Measurements from ENCODE around the gene XRCC4. TPM values are rescaled to one million over a fixed set of nuclear protein-coding genes. Genes with fewer than 3 reads are reported as not detected.

XRCC4 gene
- total RNA-seq, 1 experiment from 2014 or later = 13.8 TPM

GRCh38 chr5:83343299-83343698, 266.0 kb downstream of the XRCC4 start:
- Histone ChIP-seq H3K27ac (ENCODE audit: low read length) (no peak overlapping the region), H2AFZ (ENCODE audit: low read length) (no peak overlapping the region), H3K27me3 (ENCODE audit: low read length) (no peaks in the 10 kb centered on the region), H3K4me1 (ENCODE audit: insufficient read depth, low read length) (no peaks in the 10 kb centered on the region), H3K9me2 (replicated peaks; ENCODE audit: low read length) (no peaks in the 10 kb centered on the region), H3K9ac (ENCODE audit: low read length) (no peak overlapping the region), H3K9me3 (ENCODE audit: low read length) (0 out of 2 replicates have a peak, but pooled peaks cover 2% of the 10 kb centered on the region), H3K36me3 (ENCODE audit: low read depth, low read length) (0 out of 2 replicates have a peak, but pooled peaks cover 3% of the 10 kb centered on the region), H3K4me3 (ENCODE audit: low read length) (no peak overlapping the region), H3K79me2 (ENCODE audit: low read length) (no peaks in the 10 kb centered on the region), H3F3A (ENCODE audit: low read length, unreplicated experiment) (no peaks in the 10 kb centered on the region), H4K20me1 (ENCODE audit: low read length) (no peaks in the 10 kb centered on the region), H3K4me2 (ENCODE audit: low read length) (no peak overlapping the region)
- DNase-seq (no peak), ATAC-seq (no peak)
- no TSS peak for BruUV-seq (replicated peaks)
- ChIA-PET POLR2A (ENCODE audit: unreplicated experiment) (no interaction called here), CTCF (interaction anchor here (0.6 kb wide), 1 partner anchor 267 kb away, joined by 8 read pairs; no protein-coding TSS in a partner anchor)
- TF ChIP-seq EZH2 (IDR thresholded peaks at IDR 0.05; ENCODE audit: low read length, unreplicated experiment) (no peak), CTCF (conservative IDR thresholded peaks at IDR 0.05; ENCODE audit: low read depth, low read length) (no peak), EZH2phosphoT487 (IDR thresholded peaks at IDR 0.05; ENCODE audit: borderline replicate concordance, low read length) (no peak)
- intact Hi-C loops (cut with micrococcal nuclease) = no loop called here

GRCh38 chr5:83345423-83345822, 268.1 kb downstream of the XRCC4 start:
- CTCF ChIA-PET = no interaction called here
- H3K36me3 ChIP-seq (ENCODE audit: low read depth, low read length) = 0 out of 2 replicates have a peak, but pooled peaks cover 4% of the 10 kb centered on the region
- H3K79me2 ChIP-seq (ENCODE audit: low read length) = no peaks in the 10 kb centered on the region
- H3K27me3 ChIP-seq (ENCODE audit: low read length) = no peaks in the 10 kb centered on the region
- POLR2A ChIA-PET (ENCODE audit: unreplicated experiment) = no interaction called here
- BruUV-seq (replicated peaks) = no TSS peak
- H3F3A ChIP-seq (ENCODE audit: low read length, unreplicated experiment) = no peaks in the 10 kb centered on the region
- ATAC-seq (no peak), DNase-seq (no peak)
- H2AFZ ChIP-seq (ENCODE audit: low read length) = no peak overlapping the region
- intact Hi-C loops (cut with micrococcal nuclease) = no loop called here
- no peak overlapping the region for H3K4me2 ChIP-seq (ENCODE audit: low read length)
- no peaks in the 10 kb centered on the region for H3K9me2 ChIP-seq (replicated peaks; ENCODE audit: low read length)
- no peak overlapping the region for H3K27ac ChIP-seq (ENCODE audit: low read length)
- no peak overlapping the region for H3K4me3 ChIP-seq (ENCODE audit: low read length)
- H3K9me3 ChIP-seq (ENCODE audit: low read length) = peaks cover 5% of the 10 kb centered on the region; the same call in 1 of the 2 replicates
- no peak overlapping the region for H3K9ac ChIP-seq (ENCODE audit: low read length)
- H4K20me1 ChIP-seq (ENCODE audit: low read length) = no peaks in the 10 kb centered on the region
- no peaks in the 10 kb centered on the region for H3K4me1 ChIP-seq (ENCODE audit: insufficient read depth, low read length)
- TF ChIP-seq EZH2phosphoT487 (IDR thresholded peaks at IDR 0.05; ENCODE audit: borderline replicate concordance, low read length) = no peak
- no peak for TF ChIP-seq CTCF (conservative IDR thresholded peaks at IDR 0.05; ENCODE audit: low read depth, low read length)
- no peak for TF ChIP-seq EZH2 (IDR thresholded peaks at IDR 0.05; ENCODE audit: low read length, unreplicated experiment)

GRCh38 chr5:83348281-83348780, 271.0 kb downstream of the XRCC4 start:
- intact Hi-C loops (cut with micrococcal nuclease) = no loop called here

More at GRCh38 chr5:83348281-83348780, 271.0 kb downstream of the XRCC4 start:
- Histone ChIP-seq H3K4me1 (ENCODE audit: insufficient read depth, low read length) (no peaks in the 10 kb centered on the region), H3K27me3 (ENCODE audit: low read length) (no peaks in the 10 kb centered on the region), H3K27ac (ENCODE audit: low read length) (no peak overlapping the region), H4K20me1 (ENCODE audit: low read length) (no peaks in the 10 kb centered on the region), H3K79me2 (ENCODE audit: low read length) (no peaks in the 10 kb centered on the region), H3K36me3 (ENCODE audit: low read depth, low read length) (0 out of 2 replicates have a peak, but pooled peaks cover 4% of the 10 kb centered on the region), H3K9ac (ENCODE audit: low read length) (no peak overlapping the region), H2AFZ (ENCODE audit: low read length) (no peak overlapping the region), H3K4me3 (ENCODE audit: low read length) (no peak overlapping the region), H3K9me3 (ENCODE audit: low read length) (peaks cover 5% of the 10 kb centered on the region; the same call in 1 of the 2 replicates), H3K9me2 (replicated peaks; ENCODE audit: low read length) (no peaks in the 10 kb centered on the region), H3K4me2 (ENCODE audit: low read length) (no peak overlapping the region), H3F3A (ENCODE audit: low read length, unreplicated experiment) (no peaks in the 10 kb centered on the region)
- no peak for DNase-seq
- ChIA-PET POLR2A (ENCODE audit: unreplicated experiment) (no interaction called here), CTCF (no interaction called here)
- TF ChIP-seq EZH2phosphoT487 (IDR thresholded peaks at IDR 0.05; ENCODE audit: borderline replicate concordance, low read length) (no peak), CTCF (conservative IDR thresholded peaks at IDR 0.05; ENCODE audit: low read depth, low read length) (no peak), EZH2 (IDR thresholded peaks at IDR 0.05; ENCODE audit: low read length, unreplicated experiment) (no peak)
- no peak for ATAC-seq
- BruUV-seq (replicated peaks) = no TSS peak
